ENCODE measurements around the gene ECSCR.

ECSCR gene

DNA sequence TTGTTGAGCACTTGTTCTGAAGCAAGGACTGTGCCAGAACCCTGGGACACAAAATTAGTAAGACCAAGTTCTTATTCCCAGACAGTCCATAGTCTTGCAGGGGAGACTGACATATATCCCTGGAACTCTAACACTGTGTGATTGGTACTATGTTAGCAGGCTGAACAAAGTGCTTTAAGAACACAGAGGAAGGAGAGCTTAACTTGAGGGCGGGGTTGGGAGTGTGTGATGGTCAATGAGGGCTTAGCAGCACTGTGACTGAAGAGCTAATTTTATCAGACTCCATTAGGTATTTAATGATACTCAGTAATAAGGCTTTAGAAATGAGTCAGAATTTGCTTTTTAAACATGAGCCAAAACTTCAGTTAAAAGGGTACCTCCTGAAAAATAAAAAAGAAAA lies 43.8 kb downstream of the ECSCR start:
- Histone ChIP-seq H3K4me3 (ENCODE audit: extremely low read depth, insufficient read depth, low read length, poor library complexity, severe bottlenecking) (no peak overlapping the region), H3K4me1 (ENCODE audit: control insufficient read depth, insufficient read depth, low read length, poor library complexity, severe bottlenecking) (no peaks in the 10 kb centered on the region), H3K27ac (ENCODE audit: low read depth, low read length, severe bottlenecking) (no peak overlapping the region), H3K9me3 (ENCODE audit: control insufficient read depth, low read length) (no peaks in the 10 kb centered on the region), H3K36me3 (ENCODE audit: control insufficient read depth, insufficient read depth, low read length) (peaks cover 57% of the 10 kb centered on the region)
- no CpG with 5 or more reads among the region's 1 CpG for WGBS, 2 experiments (ENCODE audit: insufficient coverage in 2 of 2)

GRCh38 chr5:139417214-139417613 lies 45.3 kb downstream of the ECSCR start:
- Histone ChIP-seq H3K9me3 (ENCODE audit: control insufficient read depth, low read length) (no peaks in the 10 kb centered on the region), H3K27ac (ENCODE audit: low read depth, low read length, severe bottlenecking) (no peak overlapping the region), H3K4me3 (ENCODE audit: extremely low read depth, insufficient read depth, low read length, poor library complexity, severe bottlenecking) (no peak overlapping the region), H3K4me1 (ENCODE audit: control insufficient read depth, insufficient read depth, low read length, poor library complexity, severe bottlenecking) (no peaks in the 10 kb centered on the region), H3K36me3 (ENCODE audit: control insufficient read depth, insufficient read depth, low read length) (peaks cover 50% of the 10 kb centered on the region)
- WGBS, 2 experiments (ENCODE audit: insufficient coverage in 2 of 2) = 90% methylated on average over 2 of the region's 4 CpGs; no CpG with 5 or more reads in 1 of the 2 experiments

DNA sequence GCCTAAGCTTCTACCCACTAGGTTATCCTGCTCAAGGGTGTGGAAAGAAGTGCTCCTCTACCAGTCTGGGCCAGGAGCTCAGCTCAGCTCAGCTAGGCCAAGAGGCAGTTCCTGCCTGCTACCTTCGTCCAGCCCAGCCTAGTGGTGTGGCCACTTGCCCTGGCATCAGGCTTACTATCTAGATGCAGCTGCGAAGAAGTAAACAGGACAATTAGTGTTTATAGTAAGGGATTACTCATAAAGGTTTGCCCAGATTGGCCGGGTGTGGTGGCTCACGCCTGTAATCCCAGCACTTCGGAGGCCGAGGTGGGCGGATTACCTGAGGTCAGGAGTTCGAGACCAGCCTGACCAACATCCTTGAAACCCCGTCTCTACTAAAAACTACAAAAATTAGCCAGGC lies 45.9 kb downstream of the ECSCR start:
- Histone ChIP-seq H3K4me3 (ENCODE audit: extremely low read depth, insufficient read depth, low read length, poor library complexity, severe bottlenecking) (no peak overlapping the region), H3K4me1 (ENCODE audit: control insufficient read depth, insufficient read depth, low read length, poor library complexity, severe bottlenecking) (no peaks in the 10 kb centered on the region), H3K36me3 (ENCODE audit: control insufficient read depth, insufficient read depth, low read length) (peaks cover 46% of the 10 kb centered on the region), H3K9me3 (ENCODE audit: control insufficient read depth, low read length) (no peaks in the 10 kb centered on the region), H3K27ac (ENCODE audit: low read depth, low read length, severe bottlenecking) (no peak overlapping the region)
- 92% methylated on average over 5 to 7 of the region's 9 CpGs for WGBS, 2 experiments (ENCODE audit: insufficient coverage in 2 of 2)

- H3K9me3 ChIP-seq (ENCODE audit: control insufficient read depth, low read length) = no peaks in the 10 kb centered on the region
- peaks cover 44% of the 10 kb centered on the region for H3K36me3 ChIP-seq (ENCODE audit: control insufficient read depth, insufficient read depth, low read length)
- H3K4me3 ChIP-seq (ENCODE audit: extremely low read depth, insufficient read depth, low read length, poor library complexity, severe bottlenecking) = no peak overlapping the region
- H3K27ac ChIP-seq (ENCODE audit: low read depth, low read length, severe bottlenecking) = no peak overlapping the region
- H3K4me1 ChIP-seq (ENCODE audit: control insufficient read depth, insufficient read depth, low read length, poor library complexity, severe bottlenecking) = no peaks in the 10 kb centered on the region
These were observed 46.7 kb downstream of the ECSCR start for GRCh38 chr5:139415869-139416268.

- Histone ChIP-seq H3K4me1 (ENCODE audit: control insufficient read depth, insufficient read depth, low read length, poor library complexity, severe bottlenecking) (no peaks in the 10 kb centered on the region), H3K9me3 (ENCODE audit: control insufficient read depth, low read length) (no peaks in the 10 kb centered on the region), H3K4me3 (ENCODE audit: extremely low read depth, insufficient read depth, low read length, poor library complexity, severe bottlenecking) (no peak overlapping the region), H3K27ac (ENCODE audit: low read depth, low read length, severe bottlenecking) (no peak overlapping the region), H3K36me3 (ENCODE audit: control insufficient read depth, insufficient read depth, low read length) (peaks cover 44% of the 10 kb centered on the region)
- 94 to 100% methylated on average over 4 of the region's 8 CpGs for WGBS, 2 experiments (ENCODE audit: insufficient coverage in 2 of 2)
These were observed 47.2 kb downstream of the ECSCR start for GRCh38 chr5:139415221-139415861.

- no peak overlapping the region for H3K27ac ChIP-seq (ENCODE audit: low read depth, low read length, severe bottlenecking)
These were observed 47.9 kb downstream of the ECSCR start for GRCh38 chr5:139414581-139415130.

GRCh38 chr5:139413963-139414362 lies 48.6 kb downstream of the ECSCR start:
- Histone ChIP-seq H3K4me1 (ENCODE audit: control insufficient read depth, insufficient read depth, low read length, poor library complexity, severe bottlenecking) (no peaks in the 10 kb centered on the region), H3K36me3 (ENCODE audit: control insufficient read depth, insufficient read depth, low read length) (peaks cover 34% of the 10 kb centered on the region), H3K27ac (ENCODE audit: low read depth, low read length, severe bottlenecking) (no peak overlapping the region), H3K4me3 (ENCODE audit: extremely low read depth, insufficient read depth, low read length, poor library complexity, severe bottlenecking) (no peak overlapping the region), H3K9me3 (ENCODE audit: control insufficient read depth, low read length) (no peaks in the 10 kb centered on the region)
- WGBS, 2 experiments (ENCODE audit: insufficient coverage in 2 of 2) = 95 to 100% methylated on average over 4 of the region's 6 CpGs

More at GRCh38 chr5:139414581-139415130, 47.9 kb downstream of the ECSCR start:
- H3K36me3 ChIP-seq (ENCODE audit: control insufficient read depth, insufficient read depth, low read length) = peaks cover 40% of the 10 kb centered on the region
- H3K9me3 ChIP-seq (ENCODE audit: control insufficient read depth, low read length) = no peaks in the 10 kb centered on the region
- no peak overlapping the region for H3K4me3 ChIP-seq (ENCODE audit: extremely low read depth, insufficient read depth, low read length, poor library complexity, severe bottlenecking)
- 96 to 100% methylated on average over 6 to 8 of the region's 9 CpGs for WGBS, 2 experiments (ENCODE audit: insufficient coverage in 2 of 2)
- no peaks in the 10 kb centered on the region for H3K4me1 ChIP-seq (ENCODE audit: control insufficient read depth, insufficient read depth, low read length, poor library complexity, severe bottlenecking)

DNA sequence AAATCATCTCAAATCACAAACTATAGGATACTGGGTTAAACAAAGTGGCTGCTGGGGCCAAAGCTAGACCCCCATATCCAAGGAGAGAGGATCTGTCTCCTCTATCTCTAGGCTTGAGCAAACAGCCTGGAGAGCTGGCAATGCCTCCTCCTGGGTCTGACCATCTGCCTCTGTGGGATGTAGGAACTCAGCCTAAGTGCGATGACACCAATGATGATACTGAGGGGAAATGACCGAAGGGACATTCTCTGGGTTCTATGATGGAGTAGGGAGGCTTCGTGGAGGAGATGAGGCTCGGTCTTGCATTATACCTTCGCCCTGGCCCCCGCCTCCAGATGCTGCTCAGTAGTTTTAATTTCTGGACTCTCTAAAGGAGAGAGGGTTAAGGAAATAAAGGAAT lies 49.4 kb downstream of the ECSCR start:
- Histone ChIP-seq H3K36me3 (ENCODE audit: control insufficient read depth, insufficient read depth, low read length) (peaks cover 26% of the 10 kb centered on the region), H3K4me3 (ENCODE audit: extremely low read depth, insufficient read depth, low read length, poor library complexity, severe bottlenecking) (no peak overlapping the region), H3K27ac (ENCODE audit: low read depth, low read length, severe bottlenecking) (no peak overlapping the region), H3K9me3 (ENCODE audit: control insufficient read depth, low read length) (no peaks in the 10 kb centered on the region), H3K4me1 (ENCODE audit: control insufficient read depth, insufficient read depth, low read length, poor library complexity, severe bottlenecking) (no peaks in the 10 kb centered on the region)
- WGBS, 2 experiments (ENCODE audit: insufficient coverage in 2 of 2) = 98 to 100% methylated on average over 3 to 6 of the region's 6 CpGs

DNA sequence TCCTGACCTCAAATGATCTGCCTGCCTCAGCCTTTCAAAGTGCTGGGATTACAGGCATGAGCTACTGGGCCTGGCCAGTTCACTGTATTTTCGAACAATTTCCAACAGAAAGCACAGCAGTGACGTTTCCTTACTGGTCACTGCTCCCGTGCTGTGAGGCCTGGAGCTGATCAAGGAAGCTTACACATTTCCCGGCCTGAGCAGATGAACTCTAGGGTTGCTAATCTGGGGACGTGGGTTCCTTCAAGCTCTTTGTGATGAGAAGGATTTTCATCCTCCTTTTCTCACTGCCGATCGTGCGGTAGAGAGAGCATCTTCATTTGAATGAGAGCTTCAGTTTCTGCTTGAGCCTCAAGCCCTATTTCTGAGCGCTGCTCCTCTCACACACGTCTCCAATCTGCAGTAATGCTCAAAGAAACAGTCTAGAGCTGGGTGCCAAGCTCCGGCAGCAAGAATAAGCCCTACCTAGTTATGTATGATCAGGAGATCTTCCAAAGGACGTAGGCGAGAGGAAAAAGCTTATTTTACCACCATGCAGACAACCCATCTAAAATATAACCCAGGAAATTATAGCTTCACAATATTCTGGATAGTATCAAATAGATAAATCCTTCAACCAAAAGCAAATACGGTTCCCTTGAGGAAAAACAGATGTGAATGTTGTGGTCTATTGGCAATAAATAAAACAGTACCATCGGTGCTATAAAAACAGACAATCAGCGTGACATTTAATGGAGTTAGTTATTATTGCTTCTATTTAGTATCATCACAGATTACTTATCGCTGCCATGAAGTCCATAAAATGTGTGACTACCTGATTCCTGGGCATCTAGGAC lies 51.3 kb downstream of the ECSCR start:
- Histone ChIP-seq H3K9me3 (ENCODE audit: control insufficient read depth, low read length) (no peaks in the 10 kb centered on the region), H3K4me1 (ENCODE audit: control insufficient read depth, insufficient read depth, low read length, poor library complexity, severe bottlenecking) (no peaks in the 10 kb centered on the region), H3K27ac (ENCODE audit: low read depth, low read length, severe bottlenecking) (no peak overlapping the region), H3K4me3 (ENCODE audit: extremely low read depth, insufficient read depth, low read length, poor library complexity, severe bottlenecking) (no peak overlapping the region), H3K36me3 (ENCODE audit: control insufficient read depth, insufficient read depth, low read length) (peaks cover 12% of the 10 kb centered on the region)
- WGBS, 2 experiments (ENCODE audit: insufficient coverage in 2 of 2) = 91 to 98% methylated on average over 9 to 11 of the region's 17 CpGs

- 84 to 97% methylated on average over 3 to 4 of the region's 6 CpGs for WGBS, 2 experiments (ENCODE audit: insufficient coverage in 2 of 2)
- no peaks in the 10 kb centered on the region for H3K9me3 ChIP-seq (ENCODE audit: control insufficient read depth, low read length)
- no peak overlapping the region for H3K4me3 ChIP-seq (ENCODE audit: extremely low read depth, insufficient read depth, low read length, poor library complexity, severe bottlenecking)
- H3K4me1 ChIP-seq (ENCODE audit: control insufficient read depth, insufficient read depth, low read length, poor library complexity, severe bottlenecking) = no peaks in the 10 kb centered on the region
- H3K27ac ChIP-seq (ENCODE audit: low read depth, low read length, severe bottlenecking) = no peak overlapping the region
- H3K36me3 ChIP-seq (ENCODE audit: control insufficient read depth, insufficient read depth, low read length) = peaks cover 6% of the 10 kb centered on the region
These were observed 52.2 kb downstream of the ECSCR start for GRCh38 chr5:139410121-139410992.

Data from mesodermal cell (in vitro differentiated cells).